ENCODE results near the gene DMD.

Gene DMD

DNA sequence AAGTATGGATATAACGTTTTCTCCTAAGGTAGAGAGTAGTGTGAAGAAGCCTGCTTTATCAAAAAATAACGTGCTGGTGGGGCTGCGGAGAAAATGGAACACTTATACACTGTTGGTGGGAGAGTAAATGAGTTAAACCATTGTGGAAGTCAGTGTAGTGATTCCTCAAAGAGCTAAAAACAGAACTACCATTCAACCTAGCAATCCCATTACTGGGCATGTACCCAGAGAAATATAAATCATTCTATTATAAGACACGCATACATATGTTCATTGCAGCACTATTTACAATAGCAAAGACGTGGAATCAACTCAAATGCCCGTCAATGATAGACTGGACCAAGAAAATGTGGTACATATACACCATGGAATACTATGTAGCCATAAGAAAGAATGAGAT, 196.4 kb downstream of the DMD start:
- DNase-seq, result no peak

DNA sequence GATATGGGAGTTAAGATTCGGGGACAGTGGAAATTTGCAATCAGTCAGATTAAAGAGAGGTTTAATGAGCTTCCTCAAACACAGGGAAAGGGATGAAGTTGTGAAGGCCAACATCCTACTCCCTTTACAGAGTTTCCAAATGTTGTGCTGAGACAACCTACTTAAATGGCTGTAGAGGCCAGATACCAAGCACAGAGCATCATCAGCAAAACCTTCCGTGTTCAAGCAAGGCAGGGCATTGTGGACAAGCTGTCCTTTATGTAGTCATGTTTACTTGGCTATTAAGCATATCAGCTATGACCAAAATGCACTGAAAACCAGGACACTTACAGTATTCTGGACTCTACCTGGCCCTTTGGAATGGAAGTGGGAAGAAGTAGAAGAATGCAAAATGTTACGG, 197.3 kb downstream of the DMD start:
- DNase-seq, result no peak

DNA sequence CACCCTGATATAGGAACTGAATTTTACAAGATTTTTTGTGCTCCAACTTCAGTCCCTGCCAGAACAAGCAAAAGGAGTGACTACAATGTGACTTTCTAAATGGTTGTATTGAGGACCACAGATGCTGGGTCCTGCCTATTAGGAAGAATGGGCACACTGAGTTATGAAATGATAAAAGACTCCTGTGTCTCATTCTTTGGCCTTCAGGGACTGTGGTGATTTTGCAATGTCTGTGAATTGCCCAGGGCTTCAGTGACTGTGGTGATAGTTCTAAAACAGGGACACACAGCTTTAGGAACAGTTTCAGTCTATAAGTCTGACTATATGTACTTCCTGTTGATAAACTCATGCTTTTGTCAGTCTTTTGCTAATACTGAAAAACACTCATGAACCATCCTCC, 210.2 kb downstream of the DMD start:
- no peak for DNase-seq

- DNase-seq, result no peak
Observed at GRCh38 chrX:32998776-32999175, 212.6 kb downstream of the DMD start.

DNA sequence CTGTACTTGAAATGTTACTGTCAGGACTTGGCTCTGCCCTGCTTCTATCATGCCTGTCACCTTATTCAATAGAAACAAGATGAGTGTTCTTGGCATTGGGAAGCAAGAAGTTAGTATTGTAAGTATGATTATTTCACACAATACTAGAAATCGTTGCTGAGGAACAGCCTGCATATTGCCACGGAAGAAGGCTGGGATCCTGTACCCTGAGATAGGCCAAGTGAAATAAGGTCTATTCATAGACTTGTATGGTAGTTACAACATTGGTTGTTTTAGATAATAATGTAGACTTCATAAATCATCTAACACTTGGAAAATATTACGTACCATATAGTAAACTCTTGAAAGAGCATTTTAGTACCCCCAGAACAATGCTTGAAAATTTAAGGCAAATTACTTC, 215.9 kb downstream of the DMD start:
- DNase-seq, result no peak

GRCh38 chrX:32987142-32987541, 224.2 kb downstream of the DMD start:
- DNase-seq, result peak; percentile 97

- no peak for DNase-seq
Observed at GRCh38 chrX:32985544-32985943, 225.8 kb downstream of the DMD start.

DNA sequence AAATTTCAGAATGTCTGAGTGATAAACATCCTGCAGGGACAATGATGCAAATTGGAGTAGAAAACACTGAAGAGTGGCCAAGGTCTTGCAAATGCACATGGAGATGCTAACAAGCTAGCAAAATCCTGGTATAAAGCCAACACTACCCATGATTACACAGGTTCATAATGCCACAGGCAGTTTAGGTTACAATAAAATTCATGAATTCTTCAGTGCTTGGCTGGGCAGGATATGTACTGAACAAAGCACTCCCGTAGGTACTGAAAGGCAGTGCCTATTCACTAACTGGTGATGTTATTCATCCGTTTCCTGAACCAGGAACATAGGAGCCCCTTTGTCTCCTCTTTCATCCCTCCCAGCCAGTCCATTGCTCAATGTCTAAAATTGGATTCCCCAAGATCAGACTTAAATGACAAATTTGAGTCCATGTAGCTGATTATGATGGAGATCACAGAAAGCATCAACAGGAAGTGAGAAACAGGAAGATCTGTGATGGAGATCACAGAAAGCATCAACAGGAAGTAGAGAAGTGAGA, 244.5 kb downstream of the DMD start:
- no peak for DNase-seq

DNA sequence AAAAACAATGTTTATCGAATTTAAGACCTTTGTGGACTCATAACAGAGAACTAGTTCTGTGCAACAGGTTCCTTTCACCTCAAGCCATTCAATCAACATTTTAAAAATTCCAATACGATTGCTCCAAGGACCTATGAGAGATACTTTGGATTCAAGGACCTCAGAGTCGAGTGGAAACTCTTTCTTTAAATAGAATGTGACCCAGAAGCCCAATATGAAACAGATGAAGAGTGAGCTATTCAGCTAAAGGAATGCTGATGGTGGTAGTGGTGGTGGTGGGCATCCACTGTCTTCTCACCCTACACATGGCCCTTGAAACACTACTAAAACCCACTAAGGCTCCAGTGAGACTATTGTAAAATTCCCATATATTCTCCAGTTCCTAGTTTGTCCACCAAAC, 257.2 kb downstream of the DMD start:
- no peak for DNase-seq

- DNase-seq, result no peak
Observed at GRCh38 chrX:32948130-32948529, 263.2 kb downstream of the DMD start.

DNA sequence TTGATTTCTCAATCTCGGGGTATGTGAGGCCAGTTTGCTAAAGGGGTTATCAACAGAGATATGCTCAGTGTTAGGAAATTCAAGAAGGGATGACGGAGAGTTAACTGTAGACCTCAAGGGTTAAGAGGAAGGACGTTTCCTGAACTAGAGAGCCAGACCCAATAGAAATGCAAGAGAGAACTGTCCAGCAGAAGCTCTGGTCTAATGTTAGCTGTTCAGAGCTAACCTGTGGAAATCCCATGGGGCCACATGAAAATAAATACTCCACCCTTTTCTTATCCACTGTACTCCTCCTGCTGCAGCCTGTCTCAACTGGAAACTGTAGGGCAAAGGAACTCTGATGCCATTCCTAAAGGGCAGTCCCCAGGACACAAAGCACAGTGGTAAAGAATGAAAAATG, 274.3 kb downstream of the DMD start:
- no peak for DNase-seq

- peak; percentile 70 for DNase-seq
Observed at GRCh38 chrX:32933548-32933947, 277.8 kb downstream of the DMD start.

DNA sequence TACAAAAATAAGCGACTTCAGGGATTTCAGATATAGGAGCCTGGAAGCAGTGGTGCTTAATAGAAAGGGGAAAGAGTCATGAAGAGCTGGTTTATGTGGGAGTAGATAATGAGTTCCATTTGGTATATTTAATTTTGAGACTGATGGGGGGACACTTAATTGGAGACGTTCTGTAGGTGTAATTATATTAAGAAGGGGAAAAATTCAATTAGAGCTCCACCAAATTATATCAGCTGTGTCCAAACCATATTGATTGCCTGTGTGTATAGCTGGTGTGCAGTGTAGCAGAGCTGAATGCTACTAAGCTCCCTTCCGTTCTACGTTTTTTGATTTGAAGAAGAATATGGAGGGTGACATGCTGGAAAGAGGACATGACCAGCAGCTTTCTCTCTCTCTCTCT, 282.3 kb downstream of the DMD start:
- no peak for DNase-seq

GRCh38 chrX:32896088-32896487, 315.3 kb downstream of the DMD start:
- no peak for DNase-seq

DNA sequence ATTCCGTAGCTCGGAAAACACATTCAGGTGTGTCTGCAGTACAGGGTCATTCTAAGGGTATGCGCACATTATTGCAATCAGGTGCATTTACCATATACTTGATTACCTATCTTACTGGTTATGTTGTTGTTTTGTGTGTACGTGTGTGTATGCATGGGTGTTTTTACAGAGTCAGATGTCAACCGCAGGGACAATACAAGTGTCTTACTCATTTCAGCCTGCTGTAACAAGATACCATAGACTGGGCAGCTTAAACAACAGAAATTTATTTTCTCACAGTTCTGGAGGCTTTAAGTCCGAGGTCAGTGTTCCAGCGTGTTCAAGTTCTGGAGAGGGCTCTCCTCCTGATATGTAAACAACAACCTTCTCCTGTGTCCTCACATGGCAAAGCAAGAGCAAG, 316.7 kb downstream of the DMD start:
- no peak for DNase-seq

DNA sequence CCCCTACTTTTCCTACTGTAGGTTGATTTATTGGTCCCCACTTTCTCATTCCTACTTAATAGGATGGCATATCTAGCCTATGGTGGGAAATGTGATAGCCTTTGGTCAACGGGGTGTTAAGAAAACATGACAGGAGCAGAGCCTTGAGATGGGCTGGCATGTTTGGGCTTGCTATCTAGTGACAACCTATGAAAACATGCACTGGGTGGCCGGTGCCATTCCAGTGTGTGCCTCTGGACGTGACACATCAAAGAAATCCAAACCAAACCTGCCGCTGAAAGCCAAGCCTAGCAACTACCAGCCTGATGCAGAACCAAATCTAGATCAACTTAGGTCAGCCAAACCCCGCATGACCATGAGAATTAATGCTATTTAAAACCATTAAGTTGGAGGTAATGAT, 317.6 kb downstream of the DMD start:
- no peak for DNase-seq

DNA sequence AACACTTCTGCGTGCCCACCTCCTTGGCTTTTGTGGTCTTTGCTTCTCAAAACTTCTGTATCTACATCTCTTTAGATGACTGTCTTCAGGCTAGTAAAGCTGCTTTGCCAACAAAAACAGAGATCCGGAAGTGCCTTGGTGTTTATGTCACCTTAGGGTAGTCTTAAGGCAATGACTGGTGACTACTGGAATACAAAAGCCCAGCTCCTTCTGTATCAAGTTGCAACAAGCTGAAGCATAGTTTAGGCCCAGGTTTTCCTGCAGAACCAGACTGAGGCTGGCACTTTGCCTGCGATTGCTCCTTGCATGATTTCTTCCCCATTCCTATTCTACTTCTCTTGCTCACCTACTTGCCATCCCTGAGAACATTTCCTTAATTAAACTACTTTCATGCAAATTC, 333.8 kb downstream of the DMD start:
- peak; percentile 72 for DNase-seq

GRCh38 chrX:32874839-32875238, 336.5 kb downstream of the DMD start:
- DNase-seq, result no peak

- DNase-seq, result no peak
Observed at GRCh38 chrX:32873786-32874185, 337.6 kb downstream of the DMD start.

DNA sequence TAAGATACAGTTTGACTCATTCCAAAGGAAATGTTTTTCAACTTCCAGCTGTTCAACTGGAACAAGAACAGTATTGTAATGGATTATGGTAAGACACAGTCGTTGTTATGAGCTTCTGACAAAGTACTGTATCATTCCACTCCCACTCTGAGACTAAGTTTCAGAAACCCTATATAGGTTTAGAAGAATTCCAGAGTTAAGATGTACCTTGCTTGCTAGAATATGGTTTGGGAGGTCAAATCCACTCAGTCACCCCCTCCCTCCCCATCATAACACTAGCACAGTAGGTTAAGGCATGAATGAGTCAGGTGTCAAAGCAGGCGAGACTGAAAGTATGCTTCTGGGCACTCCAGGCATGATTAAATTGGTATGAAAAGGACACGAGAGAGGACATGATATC, 339.7 kb downstream of the DMD start:
- no peak for DNase-seq

- no peak for DNase-seq
Observed at GRCh38 chrX:32868524-32868895, 342.8 kb downstream of the DMD start.

- DNase-seq, result no peak
Observed at GRCh38 chrX:32867781-32868523, 343.4 kb downstream of the DMD start.

GRCh38 chrX:32852203-32852602, 359.1 kb downstream of the DMD start:
- DNase-seq, result no peak

- no peak for DNase-seq
Observed at GRCh38 chrX:32851556-32851955, 359.8 kb downstream of the DMD start.

GRCh38 chrX:32847921-32848320, 363.4 kb downstream of the DMD start:
- DNase-seq, result no peak
